BE2C (cell line): ENCODE results near the gene SAXO1.

Experiments used
- DNase-seq: peaks from one replicate; pipeline ENCODE4 v3.0.0-alpha.2; 2020
- H3K27me3 ChIP-seq: fragments of 250-450 bp; sonication (Bioruptor Pico); 2 replicates; pipeline ENCODE4 v1.5.1; 2020; ENCODE audit warnings: mild to moderate bottlenecking
- H3K36me3 ChIP-seq: fragments of 250-450 bp; sonication (Bioruptor Pico); 2 replicates; pipeline ENCODE4 v1.5.1; 2020; ENCODE audit warnings: mild to moderate bottlenecking
- H3K4me1 ChIP-seq: fragments of 250-450 bp; sonication (Bioruptor Pico); 2 replicates; pipeline ENCODE4 v1.5.1; 2020
- H3K4me3 ChIP-seq: 2 replicates; pipeline ENCODE4 v1.5.1; 2011; ENCODE audit warnings: low read depth, low read length
- H3K9me3 ChIP-seq: fragments of 250-450 bp; sonication (Bioruptor Pico); 2 replicates; pipeline ENCODE4 v1.5.1; 2020
- CTCF ChIP-seq: IDR thresholded peaks from 2 replicates; pipeline ENCODE4 v1.5.1; 2012; ENCODE audit warnings: mild to moderate bottlenecking, low read depth, low read length

SAXO1 gene

GRCh38 chr9:18921366-18922075, 111.5 kb downstream of the SAXO1 start:
- no peak for TF ChIP-seq CTCF
- no peak for DNase-seq
- no peaks in the 10 kb centered on the region; the same call in 1 of the 2 replicates for H3K27me3 ChIP-seq
- H3K4me3 ChIP-seq: no peak overlapping the region
- no peaks in the 10 kb centered on the region for H3K36me3 ChIP-seq
- H3K4me1 ChIP-seq: no peaks in the 10 kb centered on the region
- H3K9me3 ChIP-seq: no peaks in the 10 kb centered on the region

GRCh38 chr9:18920141-18921084, 112.6 kb downstream of the SAXO1 start:
- no peak for DNase-seq
- Histone ChIP-seq H3K4me3 (no peak overlapping the region), H3K27me3 (no peaks in the 10 kb centered on the region; the same call in 1 of the 2 replicates), H3K36me3 (no peaks in the 10 kb centered on the region), H3K9me3 (no peaks in the 10 kb centered on the region), H3K4me1 (no peaks in the 10 kb centered on the region)
- no peak for TF ChIP-seq CTCF

GRCh38 chr9:18911714-18912342, 121.2 kb downstream of the SAXO1 start:
- DNase-seq: no peak
- Histone ChIP-seq H3K27me3 (peaks cover 16% of the 10 kb centered on the region), H3K36me3 (no peaks in the 10 kb centered on the region), H3K9me3 (no peaks in the 10 kb centered on the region), H3K4me1 (peaks cover 3% of the 10 kb centered on the region; the same call in 1 of the 2 replicates), H3K4me3 (no peak overlapping the region)
- TF ChIP-seq CTCF: no peak

- peaks cover 3% of the 10 kb centered on the region; the same call in 1 of the 2 replicates for H3K4me1 ChIP-seq
- H3K9me3 ChIP-seq: no peaks in the 10 kb centered on the region
- DNase-seq: no peak
- H3K4me3 ChIP-seq: no peak overlapping the region
- H3K27me3 ChIP-seq: peaks cover 16% of the 10 kb centered on the region
- no peak for TF ChIP-seq CTCF
- H3K36me3 ChIP-seq: no peaks in the 10 kb centered on the region
These were observed 122.1 kb downstream of the SAXO1 start for GRCh38 chr9:18910916-18911315.

- no peak for TF ChIP-seq CTCF
These were observed 122.6 kb downstream of the SAXO1 start for GRCh38 chr9:18910435-18910834.

More at GRCh38 chr9:18910435-18910834, 122.6 kb downstream of the SAXO1 start:
- Histone ChIP-seq H3K4me3 (no peak overlapping the region), H3K36me3 (no peaks in the 10 kb centered on the region), H3K9me3 (no peaks in the 10 kb centered on the region), H3K4me1 (peaks cover 3% of the 10 kb centered on the region; the same call in 1 of the 2 replicates), H3K27me3 (peaks cover 16% of the 10 kb centered on the region)
- no peak for DNase-seq
